Central memory CD8-positive, alpha-beta T cell (primary cell): ENCODE measurements around the gene ZNF446.
A peak's percentile ranks its signal among the peaks of the same experiment; 100 is the strongest.

ENCODE experiments used
- ATAC-seq: fragments of 150-1000 bp; cut with Tn5 transposase; replicated peaks from 2 replicates; pipeline ENCODE4 v1.10.0; 2022; ENCODE audit warnings: mild to moderate bottlenecking, moderate FRiP score, moderate number of reproducible peaks; ENCODE audit not compliant: poor library complexity, severe bottlenecking; ENCODE audit errors: extremely low read depth
- DNase-seq, 2 donors: peaks; one replicate each; pipeline ENCODE4 v3.0.0; 2021; ENCODE audit warnings: low spot score in 2 of 2
- H3K27ac Mint-ChIP-seq: one replicate; pipeline ENCODE4 v1.8.0; 2022; ENCODE audit warnings: low read depth, mild to moderate bottlenecking, moderate library complexity, mixed read lengths
- H3K27me3 Mint-ChIP-seq: one replicate; pipeline ENCODE4 v1.8.0; 2022; ENCODE audit warnings: mixed read lengths
- H3K36me3 Mint-ChIP-seq: one replicate; pipeline ENCODE4 v1.8.0; 2022; ENCODE audit warnings: mild to moderate bottlenecking, moderate library complexity, mixed read lengths; ENCODE audit not compliant: insufficient read depth
- H3K4me1 Mint-ChIP-seq: one replicate; pipeline ENCODE4 v1.8.0; 2022; ENCODE audit warnings: mixed read lengths
- H3K4me3 Mint-ChIP-seq: one replicate; pipeline ENCODE4 v1.8.0; 2022; ENCODE audit warnings: mild to moderate bottlenecking, moderate library complexity, mixed read lengths
- H3K9me3 Mint-ChIP-seq: one replicate; pipeline ENCODE4 v1.8.0; 2022; ENCODE audit warnings: mixed read lengths

The ZNF446 gene

GRCh38 chr19:58513694-58514563 lies 37.8 kb downstream of the ZNF446 start:
- DNase-seq: peak; percentile 85 to 86
- peak overlapping the region; percentile 81 for H3K27ac Mint-ChIP-seq
- H3K4me3 Mint-ChIP-seq: peak overlapping the region; percentile 75
- peaks cover 9% of the 10 kb centered on the region for H3K36me3 Mint-ChIP-seq
- peaks cover 40% of the 10 kb centered on the region for H3K4me1 Mint-ChIP-seq
- ATAC-seq: peak; percentile 91
- H3K27me3 Mint-ChIP-seq: no peaks in the 10 kb centered on the region
- no peaks in the 10 kb centered on the region for H3K9me3 Mint-ChIP-seq

- H3K4me1 Mint-ChIP-seq: peaks cover 47% of the 10 kb centered on the region
Measured at GRCh38 chr19:58514564-58515022, 38.4 kb downstream of the ZNF446 start.

GRCh38 chr19:58515259-58515658 lies 39.1 kb downstream of the ZNF446 start:
- no peak for DNase-seq

More at GRCh38 chr19:58514564-58515022, 38.4 kb downstream of the ZNF446 start:
- no peak for ATAC-seq
- Mint-ChIP-seq H3K4me3 (peak overlapping the region; percentile 75), H3K36me3 (peaks cover 14% of the 10 kb centered on the region), H3K9me3 (no peaks in the 10 kb centered on the region), H3K27me3 (no peaks in the 10 kb centered on the region), H3K27ac (peak overlapping the region; percentile 81)
- no peak for DNase-seq

GRCh38 chr19:58516246-58516836 lies 40.2 kb downstream of the ZNF446 start:
- Mint-ChIP-seq H3K4me3 (no peak overlapping the region), H3K4me1 (peaks cover 58% of the 10 kb centered on the region), H3K36me3 (peaks cover 19% of the 10 kb centered on the region), H3K9me3 (no peaks in the 10 kb centered on the region), H3K27me3 (no peaks in the 10 kb centered on the region), H3K27ac (no peak overlapping the region)
- no peak for DNase-seq
- ATAC-seq: no peak

More at GRCh38 chr19:58515259-58515658, 39.1 kb downstream of the ZNF446 start:
- no peak for ATAC-seq
- Mint-ChIP-seq H3K9me3 (no peaks in the 10 kb centered on the region), H3K36me3 (peaks cover 19% of the 10 kb centered on the region), H3K4me3 (peak overlapping the region; percentile 42), H3K27ac (no peak overlapping the region), H3K4me1 (peaks cover 53% of the 10 kb centered on the region), H3K27me3 (no peaks in the 10 kb centered on the region)

- no peak overlapping the region for H3K27ac Mint-ChIP-seq
Measured at GRCh38 chr19:58516964-58517833, 41.0 kb downstream of the ZNF446 start.

GRCh38 chr19:58518256-58519086 lies 42.3 kb downstream of the ZNF446 start:
- H3K9me3 Mint-ChIP-seq: no peaks in the 10 kb centered on the region
- H3K4me3 Mint-ChIP-seq: peak overlapping the region; percentile 99
- no peaks in the 10 kb centered on the region for H3K27me3 Mint-ChIP-seq
- ATAC-seq (no peak), DNase-seq (no peak)
- H3K4me1 Mint-ChIP-seq: peaks cover 55% of the 10 kb centered on the region
- peak overlapping the region; percentile 99 for H3K27ac Mint-ChIP-seq
- H3K36me3 Mint-ChIP-seq: peaks cover 16% of the 10 kb centered on the region

More at GRCh38 chr19:58516964-58517833, 41.0 kb downstream of the ZNF446 start:
- H3K4me1 Mint-ChIP-seq: peaks cover 58% of the 10 kb centered on the region
- H3K27me3 Mint-ChIP-seq: no peaks in the 10 kb centered on the region
- no peak for ATAC-seq
- no peaks in the 10 kb centered on the region for H3K9me3 Mint-ChIP-seq
- no peak overlapping the region for H3K4me3 Mint-ChIP-seq
- H3K36me3 Mint-ChIP-seq: peaks cover 19% of the 10 kb centered on the region
- DNase-seq: no peak

- peak; percentile 20 for ATAC-seq
- peaks cover 49% of the 10 kb centered on the region for H3K4me1 Mint-ChIP-seq
Measured at GRCh38 chr19:58519087-58519354, 42.9 kb downstream of the ZNF446 start.

GRCh38 chr19:58519355-58520256 lies 43.5 kb downstream of the ZNF446 start, which contains the start of gene ZBTB45:
Gene ZBTB45 (minus strand): TSS chr19:58519810. CDS start chr19:58517673, 2,137 bp downstream.
- no peaks in the 10 kb centered on the region for H3K27me3 Mint-ChIP-seq
- H3K9me3 Mint-ChIP-seq: no peaks in the 10 kb centered on the region
- H3K27ac Mint-ChIP-seq: peak within 1 kb of the TSS; percentile 99
- H3K4me3 Mint-ChIP-seq: peak within 1 kb of the TSS; percentile 99
- H3K36me3 Mint-ChIP-seq: peaks cover 15% of the 10 kb centered on the region
- peaks cover 45% of the 10 kb centered on the region for H3K4me1 Mint-ChIP-seq
- DNase-seq (peak; percentile 85), ATAC-seq (peak; percentile 82)

More at GRCh38 chr19:58519087-58519354, 42.9 kb downstream of the ZNF446 start:
- Mint-ChIP-seq H3K4me3 (peak overlapping the region; percentile 99), H3K9me3 (no peaks in the 10 kb centered on the region), H3K27ac (peak overlapping the region; percentile 99), H3K27me3 (no peaks in the 10 kb centered on the region), H3K36me3 (peaks cover 16% of the 10 kb centered on the region)
- DNase-seq: no peak

GRCh38 chr19:58520257-58520599 lies 44.1 kb downstream of the ZNF446 start:
- DNase-seq: no peak
- H3K27ac Mint-ChIP-seq: peak overlapping the region; percentile 99
- no peaks in the 10 kb centered on the region for H3K27me3 Mint-ChIP-seq
- peaks cover 40% of the 10 kb centered on the region for H3K4me1 Mint-ChIP-seq
- no peaks in the 10 kb centered on the region for H3K9me3 Mint-ChIP-seq
- peaks cover 15% of the 10 kb centered on the region for H3K36me3 Mint-ChIP-seq
- peak overlapping the region; percentile 99 for H3K4me3 Mint-ChIP-seq
- ATAC-seq: no peak

GRCh38 chr19:58521651-58522050 lies 45.5 kb downstream of the ZNF446 start:
- Mint-ChIP-seq H3K36me3 (peaks cover 13% of the 10 kb centered on the region), H3K9me3 (no peaks in the 10 kb centered on the region), H3K27ac (no peak overlapping the region), H3K27me3 (no peaks in the 10 kb centered on the region), H3K4me3 (no peak overlapping the region), H3K4me1 (peaks cover 33% of the 10 kb centered on the region)
- no peak for ATAC-seq
- no peak for DNase-seq

GRCh38 chr19:58522709-58523108 lies 46.6 kb downstream of the ZNF446 start:
- Mint-ChIP-seq H3K4me1 (peaks cover 30% of the 10 kb centered on the region), H3K4me3 (no peak overlapping the region), H3K36me3 (peaks cover 10% of the 10 kb centered on the region), H3K27me3 (no peaks in the 10 kb centered on the region), H3K27ac (no peak overlapping the region), H3K9me3 (no peaks in the 10 kb centered on the region)
- ATAC-seq (no peak), DNase-seq (no peak)
